Endothelial cell of umbilical vein (primary cell): ENCODE data around the gene ZDHHC18. TPM values are rescaled to one million over a fixed set of nuclear protein-coding genes. Genes with fewer than 3 reads are reported as not detected.
"Not testable (repeated sequence)": the region's sequence is repeated elsewhere in the genome, so short reads cannot be mapped to it uniquely, and the experiment has no call there.

Experiments
- BruUV-seq: library from RNA; stranded (reverse); fragments of 400-500 nt; replicated peaks from 2 replicates; lab custom pipeline; 2021; lab: Mats Ljungman, UMichigan
- CTCF ChIA-PET: fragments of 300-600, 350-600 bp; sonication (Branson Sonifier 250); formaldehyde crosslinking; loops from one replicate; lab custom pipeline; 2021; ENCODE audit warnings: antibody characterized with exemption, inconsistent platforms; lab: Charles Lee
- POLR2A ChIA-PET: fragments of 300-600, 350-600 bp; sonication (Branson Sonifier 250); formaldehyde crosslinking; loops from one replicate; lab custom pipeline; 2021; ENCODE audit warnings: antibody characterized with exemption, inconsistent platforms; lab: Charles Lee
- DNase-seq: peaks from one replicate; pipeline ENCODE4 v3.0.0-alpha.2; 2011; ENCODE audit warnings: low read depth, low spot score
- FAIRE-seq: peaks from 2 replicates; lab custom pipeline; 2011; peaks lifted over from hg19 to GRCh38; lab: Jason Lieb, UNC
- H2AFZ ChIP-seq: 2 replicates; pipeline ENCODE4 v1.6.0; 2012; ENCODE audit warnings: low read depth, low read length, control low read depth, inconsistent platforms
- H3K27ac ChIP-seq: 2 replicates; pipeline ENCODE4 v1.5.1; 2011; ENCODE audit warnings: low read depth, mild to moderate bottlenecking, control low read depth, low read length, moderate library complexity; ENCODE audit not compliant: insufficient read depth
- H3K27me3 ChIP-seq, 2 experiments: 2 replicates each; pipeline versions ENCODE4 v1.6.0 to v1.6.1; 2011; ENCODE audit warnings: low read length in 2 of 2, mixed read lengths in 1 of 2; ENCODE audit not compliant: control insufficient read depth in 2 of 2, insufficient read depth in 2 of 2
- H3K36me3 ChIP-seq, 2 experiments: 2 replicates in 1 of 2; 3 replicates in 1 of 2; pipeline ENCODE4 v1.5.1; 2011; ENCODE audit warnings: low read length in 2 of 2, mild to moderate bottlenecking in 1 of 2, moderate library complexity in 1 of 2; ENCODE audit not compliant: control insufficient read depth in 2 of 2, insufficient read depth in 2 of 2; ENCODE audit errors: extremely low read depth in 1 of 2
- H3K4me1 ChIP-seq: 3 replicates; pipeline ENCODE4 v1.5.1; 2011; ENCODE audit warnings: mild to moderate bottlenecking, low read length; ENCODE audit not compliant: control insufficient read depth, insufficient read depth; ENCODE audit errors: extremely low read depth
- H3K4me2 ChIP-seq: 2 replicates; pipeline ENCODE4 v1.6.1; 2011; ENCODE audit warnings: low read length, control low read depth, mixed read lengths; ENCODE audit not compliant: insufficient read depth
- H3K4me3 ChIP-seq, 3 experiments: fragments of 200-600 bp in 1 of 3; sonication (generic), shearing (Covaris generic) in 1 of 3; replicated peaks in 1 of 3; 2 replicates each; pipeline ENCODE4 v1.5.1; 2011 to 2016; ENCODE audit warnings: control low read depth in 3 of 3, low read length in 3 of 3, mild to moderate bottlenecking in 2 of 3, inconsistent platforms in 1 of 3, low read depth in 1 of 3, moderate library complexity in 1 of 3; ENCODE audit not compliant: insufficient read depth in 1 of 3
- H3K79me2 ChIP-seq: 2 replicates; pipeline ENCODE4 v1.6.0; 2012; ENCODE audit warnings: low read length, inconsistent platforms; ENCODE audit not compliant: control insufficient read depth, insufficient read depth
- H3K9ac ChIP-seq: replicated peaks from 2 replicates; pipeline ENCODE3; 2011; ENCODE audit warnings: low read length, control low read depth; ENCODE audit not compliant: insufficient read depth; ENCODE audit errors: extremely low read depth
- H3K9me1 ChIP-seq: replicated peaks from 3 replicates; pipeline ENCODE4 v1.6.0; 2011; ENCODE audit warnings: mild to moderate bottlenecking, low read length; ENCODE audit not compliant: control insufficient read depth, insufficient read depth; ENCODE audit errors: extremely low read depth
- H3K9me3 ChIP-seq: replicated peaks from 2 replicates; pipeline ENCODE4 v1.5.1; 2012; ENCODE audit warnings: low read length, inconsistent platforms; ENCODE audit not compliant: control insufficient read depth, insufficient read depth
- H4K20me1 ChIP-seq: replicated peaks from 2 replicates; pipeline ENCODE3; 2011; ENCODE audit warnings: mild to moderate bottlenecking, low read length; ENCODE audit not compliant: control insufficient read depth, insufficient read depth; ENCODE audit errors: extremely low read depth
- GATA2 ChIP-seq: IDR thresholded peaks from 2 replicates; pipeline ENCODE4 v1.7.0; 2011; ENCODE audit warnings: low read depth, mild to moderate bottlenecking, moderate library complexity, mixed read lengths, low read length; ENCODE audit not compliant: insufficient read length, insufficient read depth
- dilution Hi-C: fragments of 300-500 bp; cut with MboI; formaldehyde crosslinking; loops from one replicate; pipeline ENCODE4 v1.15.0; 2019; ENCODE audit warnings: low sequenced_read_pairs; ENCODE audit not compliant: extremely low pct_ligation_motif_present
- intact Hi-C: fragments of 100-400 bp; cut with micrococcal nuclease; formaldehyde crosslinking; loops from one replicate; pipeline ENCODE4 v1.10.0; 2022
- polyA plus RNA-seq, 4 experiments: library from polyadenylated mRNA; depleted of rRNA in 3 of 4; stranded (reverse) in 3 of 4; unstranded in 1 of 4; fragments of >200 nt; gene quantifications; 2 replicates each; pipeline versions ENCODE4 v1.2.1 to v1.2.3, GENCODE V29; 2011 to 2012; ENCODE audit warnings: missing spikeins in 1 of 4
- total RNA-seq: library from RNA; stranded (reverse); gene quantifications from 2 replicates; pipeline ENCODE4 v1.2.3, GENCODE V29; 2021
- TF ChIP-seq, protein P1 (sequence below), 2 donors: IDR thresholded peaks; 1 replicate in 1 of 2; 2 replicates in 1 of 2; pipeline ENCODE4 v1.5.1; 2011; ENCODE audit warnings: low read length in 2 of 2, mild to moderate bottlenecking in 2 of 2, moderate library complexity in 2 of 2, control low read depth in 1 of 2, inconsistent platforms in 1 of 2, low read depth in 1 of 2; ENCODE audit not compliant: insufficient read depth in 1 of 2; ENCODE audit errors: extremely low read depth in 1 of 2

The ZDHHC18 gene
- total and polyA plus RNA-seq, 2 donors (not counting 3 experiments of a cell fraction or from before 2014, with no cell fraction given) = 25.2 to 48.2 TPM

DNA sequence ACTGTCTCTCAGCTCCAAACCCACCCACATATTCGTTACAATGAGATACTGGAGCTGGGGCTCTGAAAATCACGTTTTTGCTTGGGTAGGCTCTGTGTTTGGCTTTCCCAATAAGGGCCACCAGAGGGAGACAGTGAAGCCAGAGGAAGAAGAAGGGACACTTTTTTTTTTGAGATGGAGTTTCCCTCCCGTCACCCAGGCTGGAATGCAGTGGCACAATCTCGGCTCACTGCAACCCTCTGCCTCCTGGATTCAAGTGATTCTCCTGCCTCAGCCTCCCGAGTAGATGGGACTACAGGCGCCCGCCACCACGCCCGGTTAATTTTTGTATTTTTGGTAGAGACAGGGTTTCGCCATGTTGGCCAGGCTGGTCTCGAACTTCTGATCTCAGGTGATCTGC, 16.4 kb upstream of the ZDHHC18 start:
- dilution Hi-C loops, H3K27me3 ChIP-seq, H3K4me3 ChIP-seq, H2AFZ ChIP-seq, H3K4me1 ChIP-seq, BruUV-seq, POLR2A ChIA-PET, H4K20me1 ChIP-seq, H3K27ac ChIP-seq, H3K9ac ChIP-seq, H3K36me3 ChIP-seq, H3K4me2 ChIP-seq, H3K9me3 ChIP-seq, H3K9me1 ChIP-seq, H3K79me2 ChIP-seq: not testable (repeated sequence)
- peak; percentile 57 for DNase-seq
- intact Hi-C loops = loop anchor here (1.0 kb wide), 1 partner anchor 68 kb away; no protein-coding TSS in a partner anchor
- FAIRE-seq = peak; percentile 92
- TF ChIP-seq, protein P1, sequence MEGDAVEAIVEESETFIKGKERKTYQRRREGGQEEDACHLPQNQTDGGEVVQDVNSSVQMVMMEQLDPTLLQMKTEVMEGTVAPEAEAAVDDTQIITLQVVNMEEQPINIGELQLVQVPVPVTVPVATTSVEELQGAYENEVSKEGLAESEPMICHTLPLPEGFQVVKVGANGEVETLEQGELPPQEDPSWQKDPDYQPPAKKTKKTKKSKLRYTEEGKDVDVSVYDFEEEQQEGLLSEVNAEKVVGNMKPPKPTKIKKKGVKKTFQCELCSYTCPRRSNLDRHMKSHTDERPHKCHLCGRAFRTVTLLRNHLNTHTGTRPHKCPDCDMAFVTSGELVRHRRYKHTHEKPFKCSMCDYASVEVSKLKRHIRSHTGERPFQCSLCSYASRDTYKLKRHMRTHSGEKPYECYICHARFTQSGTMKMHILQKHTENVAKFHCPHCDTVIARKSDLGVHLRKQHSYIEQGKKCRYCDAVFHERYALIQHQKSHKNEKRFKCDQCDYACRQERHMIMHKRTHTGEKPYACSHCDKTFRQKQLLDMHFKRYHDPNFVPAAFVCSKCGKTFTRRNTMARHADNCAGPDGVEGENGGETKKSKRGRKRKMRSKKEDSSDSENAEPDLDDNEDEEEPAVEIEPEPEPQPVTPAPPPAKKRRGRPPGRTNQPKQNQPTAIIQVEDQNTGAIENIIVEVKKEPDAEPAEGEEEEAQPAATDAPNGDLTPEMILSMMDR (IDR thresholded peaks at IDR 0.05; ENCODE audit: extremely low read depth in 1 of 2, insufficient read depth in 1 of 2, low read depth in 1 of 2, low read length in 2 of 2) = peak; percentile 72 to 73
- CTCF ChIA-PET = interaction anchor here (0.5 to 5.5 kb wide), 22 partner anchors 10 to 313 kb away, joined by 3 to 45 read pairs (median 5); partner anchors contain the start of genes PIGV and ZDHHC18

DNA sequence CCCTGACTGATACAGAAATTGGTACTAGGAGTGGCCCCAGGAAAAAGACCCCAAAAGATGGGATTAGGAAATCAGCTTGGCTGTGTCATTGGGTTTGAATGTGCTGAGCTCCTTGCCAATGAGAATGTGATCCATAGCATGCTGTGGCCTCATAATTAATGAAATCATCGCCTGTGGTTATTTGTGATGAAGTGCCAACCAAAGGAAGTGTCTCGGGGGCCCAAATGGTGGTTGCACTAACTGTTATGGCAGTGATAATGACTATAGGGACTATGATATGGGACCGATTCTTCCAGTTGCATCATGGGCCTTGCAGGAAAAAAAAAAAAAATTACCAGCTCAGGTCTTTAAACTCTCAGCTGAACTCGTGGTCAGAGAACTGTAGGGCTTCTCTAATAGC, 15.4 kb upstream of the ZDHHC18 start:
- no peak overlapping the region for H3K9ac ChIP-seq
- dilution Hi-C loops (no loop called here), intact Hi-C loops (no loop called here)
- ChIA-PET POLR2A (no interaction called here), CTCF (interaction anchor here (1.0 to 5.5 kb wide), 11 partner anchors 10 to 208 kb away, joined by 3 to 45 read pairs (median 13); partner anchors contain the start of genes PIGV and ZDHHC18)
- no peaks in the 10 kb centered on the region for H4K20me1 ChIP-seq
- no peak overlapping the region for H3K27ac ChIP-seq
- no peak for FAIRE-seq
- H3K4me3 ChIP-seq = no peak overlapping the region
- TF ChIP-seq, protein P1 (IDR thresholded peaks at IDR 0.05; ENCODE audit: extremely low read depth in 1 of 2, insufficient read depth in 1 of 2, low read depth in 1 of 2, low read length in 2 of 2) = no peak
- no peak for TF ChIP-seq GATA2
- H2AFZ ChIP-seq = no peak overlapping the region
- no peak overlapping the region for H3K4me2 ChIP-seq
- DNase-seq = no peak
- no TSS peak for BruUV-seq
- H3K9me1 ChIP-seq = no peaks in the 10 kb centered on the region
- H3K4me1 ChIP-seq = no peaks in the 10 kb centered on the region
- no peaks in the 10 kb centered on the region for H3K36me3 ChIP-seq
- H3K27me3 ChIP-seq = no peaks in the 10 kb centered on the region
- no peaks in the 10 kb centered on the region for H3K79me2 ChIP-seq
- no peaks in the 10 kb centered on the region for H3K9me3 ChIP-seq
